ENCODE measurements around the gene SCARF2.

DNA sequence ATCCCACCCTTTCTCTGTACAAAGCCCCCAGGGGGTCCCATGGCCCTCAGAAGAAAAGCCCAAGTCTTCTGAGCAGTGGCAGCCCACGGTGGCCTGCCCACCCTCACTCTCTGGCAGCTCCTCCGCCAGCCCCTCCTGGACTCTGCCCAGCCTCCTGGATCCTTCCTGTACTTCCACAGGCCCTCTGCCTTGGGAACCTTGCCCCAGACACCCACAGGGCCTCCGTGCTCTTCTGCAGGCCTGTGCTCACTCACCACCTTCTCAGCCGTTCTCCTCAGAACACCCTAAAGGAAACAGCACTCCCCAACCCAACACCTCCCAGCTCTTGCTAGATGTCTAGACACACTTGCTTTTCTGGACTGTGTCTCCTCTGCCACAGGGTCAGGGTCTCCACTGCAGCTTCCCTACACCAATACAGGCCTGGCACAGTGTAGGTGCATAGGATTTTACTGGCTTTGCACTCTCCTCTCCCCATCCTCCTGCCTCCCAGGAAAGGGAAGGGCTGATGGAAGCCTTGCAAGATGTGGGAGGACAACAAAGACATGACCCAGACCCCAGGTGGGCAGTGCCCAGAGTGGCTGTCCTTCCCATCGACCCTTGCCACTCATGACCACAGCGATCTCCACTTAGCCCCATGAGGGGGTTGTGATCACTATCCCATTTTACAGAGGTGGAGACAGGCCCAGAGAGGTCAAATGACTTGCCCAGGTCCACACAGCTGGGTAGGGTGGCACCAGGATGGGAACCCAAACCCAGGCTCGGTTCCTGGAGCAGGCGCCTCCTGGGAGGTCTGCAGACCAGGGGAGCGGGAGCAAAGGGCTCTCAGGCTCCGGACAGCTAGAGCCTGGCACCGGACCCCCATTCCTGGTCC, 2.0 kb downstream of the SCARF2 start:
- no peak for TF ChIP-seq EZH2 (IDR thresholded peaks at IDR 0.05; ENCODE audit: borderline replicate concordance, low read depth, low read length, poor library complexity, severe bottlenecking)
- TF ChIP-seq CTCF (conservative IDR thresholded peaks at IDR 0.05; ENCODE audit: low read depth, low read length), result no peak
